K562 (cell line): ENCODE results near the gene EGR2. TPM values are rescaled to one million over a fixed set of nuclear protein-coding genes. Genes with fewer than 3 reads are reported as not detected.

Experiments used
- ATAC-seq: fragments of 200-7000 bp; cut with Tn5 transposase; 3 replicates; pipeline ENCODE4 v1.9.1; 2020; ENCODE audit warnings: moderate library complexity
- BruUV-seq: library from RNA; stranded (reverse); fragments of 400-500 nt; replicated peaks from 2 replicates; lab custom pipeline; 2021; lab: Mats Ljungman, UMichigan
- CTCF ChIA-PET: fragments of 300-600 bp; formaldehyde crosslinking; extraction: SDS; loops from one replicate; lab custom pipeline; 2021; ENCODE audit warnings: low intra/inter-chr PET ratio; lab: Yijun Ruan, JAX
- POLR2A ChIA-PET: fragments of 300-600, 350-650 bp; sonication (Branson Sonifier 250); formaldehyde crosslinking; extraction: SDS; loops from one replicate; lab custom pipeline; 2021; ENCODE audit warnings: antibody characterized with exemption, inconsistent platforms; lab: Yijun Ruan, JAX
- DNase-seq, 4 experiments: peaks; one replicate each; pipeline versions ENCODE4 v3.0.0 to v3.0.0-alpha.2; 2011 to 2018; ENCODE audit warnings: low spot score in 3 of 4, mixed read lengths in 3 of 4; ENCODE audit errors: extremely low read depth in 1 of 4
- FAIRE-seq: peaks from 2 replicates; lab custom pipeline; 2011; peaks lifted over from hg19 to GRCh38; lab: Jason Lieb, UNC
- H2AFZ ChIP-seq: 2 replicates; pipeline ENCODE4 v1.6.0; 2011; ENCODE audit warnings: low read depth, low read length, control low read depth, inconsistent platforms
- H3K27ac ChIP-seq: fragments of 200-600 bp; 3 replicates; pipeline ENCODE4 v1.8.0; 2011; ENCODE audit warnings: low read depth, mild to moderate bottlenecking, control low read depth, inconsistent platforms, low read length, moderate library complexity, mixed read lengths; ENCODE audit errors: extremely low read depth
- H3K27me3 ChIP-seq, 2 experiments: fragments of 300-600 bp in 1 of 2; 2 replicates in 1 of 2; 3 replicates in 1 of 2; pipeline versions ENCODE4 v1.6.0 to v1.8.0; 2011; ENCODE audit warnings: inconsistent platforms in 2 of 2, low read length in 2 of 2, mild to moderate bottlenecking in 1 of 2, mixed read lengths in 1 of 2, moderate library complexity in 1 of 2; ENCODE audit not compliant: control insufficient read depth in 2 of 2, insufficient read depth in 2 of 2
- H3K36me3 ChIP-seq: fragments of 300-600 bp; 3 replicates; pipeline ENCODE4 v1.8.0; 2011; ENCODE audit warnings: mild to moderate bottlenecking, low read length, inconsistent platforms; ENCODE audit not compliant: control insufficient read depth, insufficient read depth
- H3K4me1 ChIP-seq, 2 experiments: fragments of 200-600 bp in 1 of 2; replicated peaks in 1 of 2; 2 replicates in 1 of 2; 3 replicates in 1 of 2; pipeline versions ENCODE4 v1.5.1 to v1.8.0; 2011; ENCODE audit warnings: inconsistent platforms in 2 of 2, low read length in 2 of 2, mild to moderate bottlenecking in 1 of 2, mixed read lengths in 1 of 2, moderate library complexity in 1 of 2; ENCODE audit not compliant: control insufficient read depth in 2 of 2, insufficient read depth in 2 of 2
- H3K4me2 ChIP-seq: 2 replicates; pipeline ENCODE4 v1.6.1; 2011; ENCODE audit warnings: low read length, control low read depth, inconsistent platforms, mixed read lengths; ENCODE audit not compliant: insufficient read depth
- H3K4me3 ChIP-seq: fragments of 200-600 bp; sonication (generic), shearing (Covaris generic); 2 replicates; pipeline ENCODE4 v1.5.1; 2016; ENCODE audit warnings: control low read depth, inconsistent platforms
- H3K79me2 ChIP-seq: fragments of 200-600 bp; 3 replicates; pipeline ENCODE4 v1.8.0; 2011; ENCODE audit warnings: low read length, inconsistent platforms; ENCODE audit not compliant: control insufficient read depth, insufficient read depth
- H3K9ac ChIP-seq, 2 experiments: 2 replicates each; pipeline versions ENCODE4 v1.6.0 to v1.6.1; 2011; ENCODE audit warnings: low read depth in 2 of 2, low read length in 2 of 2, control low read depth in 1 of 2, inconsistent platforms in 1 of 2, mild to moderate bottlenecking in 1 of 2, mixed read lengths in 1 of 2; ENCODE audit not compliant: insufficient read depth in 1 of 2
- H3K9me1 ChIP-seq: one replicate; pipeline ENCODE4 v1.6.0; 2011; ENCODE audit warnings: inconsistent platforms, mild to moderate bottlenecking, low read length, moderate library complexity; ENCODE audit not compliant: control insufficient read depth, insufficient read depth
- H3K9me3 ChIP-seq: replicated peaks from 2 replicates; pipeline ENCODE4 v1.5.1; 2011; ENCODE audit warnings: low read depth, low read length, inconsistent platforms; ENCODE audit not compliant: control insufficient read depth, insufficient read depth
- H4K20me1 ChIP-seq: replicated peaks from 2 replicates; pipeline ENCODE4 v1.6.1; 2011; ENCODE audit warnings: low read length, inconsistent platforms, mixed read lengths; ENCODE audit not compliant: control insufficient read depth, insufficient read depth
- ARID1B ChIP-seq: fragments of 450-650 bp; IDR thresholded peaks from 2 replicates; pipeline ENCODE4 v1.6.1; 2016; ENCODE audit warnings: antibody characterized with exemption, mild to moderate bottlenecking, inconsistent platforms
- CBX3 ChIP-seq, 2 experiments: IDR thresholded peaks; 1 replicate in 1 of 2; 2 replicates in 1 of 2; pipeline ENCODE4 v1.6.1; 2012; ENCODE audit warnings: inconsistent platforms in 2 of 2, low read length in 2 of 2, borderline replicate concordance in 1 of 2, control low read depth in 1 of 2
- FOXP4 ChIP-seq: sonication (generic); formaldehyde crosslinking; IDR thresholded peaks from 2 replicates; pipeline ENCODE4 v1.8.0; 2022; ENCODE audit warnings: mild to moderate bottlenecking, missing genetic modification reagents, borderline replicate concordance
- HNRNPL ChIP-seq: fragments of 200-400 bp; formaldehyde crosslinking; IDR thresholded peaks from 2 replicates; pipeline ENCODE4 v1.6.1; 2017; ENCODE audit warnings: low read depth, mild to moderate bottlenecking, low read length
- IRF2 ChIP-seq: sonication (generic); formaldehyde crosslinking; IDR thresholded peaks from 2 replicates; pipeline ENCODE4 v1.8.1; 2022; ENCODE audit warnings: mild to moderate bottlenecking, missing genetic modification reagents
- MCM7 ChIP-seq, 2 experiments: fragments of 450-650 bp; IDR thresholded peaks; 2 replicates each; pipeline ENCODE4 v1.6.1; 2016 to 2018
- MTF1 ChIP-seq: fragments of 250-450 bp; sonication (Bioruptor Pico); IDR thresholded peaks from 2 replicates; pipeline ENCODE4 v1.9.0; 2021; ENCODE audit warnings: moderate library complexity, mild to moderate bottlenecking, inconsistent platforms, borderline replicate concordance
- NELFE ChIP-seq: IDR thresholded peaks from 2 replicates; pipeline ENCODE4 v1.6.1; 2011; ENCODE audit warnings: mild to moderate bottlenecking; ENCODE audit not compliant: insufficient read depth, insufficient read length
- NR2C1 ChIP-seq, 2 experiments: fragments of 450-650 bp; IDR thresholded peaks; 2 replicates each; pipeline ENCODE4 v1.6.1; 2017; ENCODE audit warnings: mild to moderate bottlenecking in 2 of 2, antibody characterized with exemption in 1 of 2, inconsistent platforms in 1 of 2, missing compliant biosample characterization in 1 of 2, missing genetic modification characterization in 1 of 2
- POLR2H ChIP-seq: IDR thresholded peaks from 2 replicates; pipeline ENCODE4 v1.6.1; 2016; ENCODE audit warnings: missing genetic modification characterization, low read depth, mild to moderate bottlenecking, control low read depth, missing compliant biosample characterization, moderate library complexity
- SAFB ChIP-seq: fragments of 200-400 bp; formaldehyde crosslinking; IDR thresholded peaks from 2 replicates; pipeline ENCODE4 v1.6.1; 2017; ENCODE audit warnings: low read depth, low read length, borderline replicate concordance
- SLC30A9 ChIP-seq: fragments of 250-450 bp; sonication (Bioruptor Pico); IDR thresholded peaks from 2 replicates; pipeline ENCODE4 v1.8.0; 2022; ENCODE audit warnings: mild to moderate bottlenecking, moderate library complexity
- SREBF2 ChIP-seq: sonication (generic); formaldehyde crosslinking; IDR thresholded peaks from 2 replicates; pipeline ENCODE4 v1.4.0; 2020; ENCODE audit warnings: mild to moderate bottlenecking, missing genetic modification reagents
- ZBTB11 ChIP-seq, 3 experiments: fragments of 200-800 bp in 1 of 3; fragments of 250-450 bp in 1 of 3; fragments of 450-650 bp in 1 of 3; sonication (Bioruptor Pico) in 1 of 3; sonication (Bioruptor generic) in 1 of 3; formaldehyde crosslinking in 1 of 3; IDR thresholded peaks; 2 replicates each; pipeline versions ENCODE4 v1.6.1 to v1.8.0; 2016 to 2022; ENCODE audit warnings: mild to moderate bottlenecking in 2 of 3, missing genetic modification characterization in 2 of 3, missing compliant biosample characterization in 1 of 3, moderate library complexity in 1 of 3
- WGBS: fragments of 100-300 bp; shearing (Covaris generic); methylation state at CpG from one replicate; pipeline ENCODE4 v1.1.6; 2016; ENCODE audit warnings: low coverage, mixed read lengths; ENCODE audit not compliant: insufficient coverage; ENCODE audit errors: missing lambda C conversion rate; 5-methylcytosine and 5-hydroxymethylcytosine counted together
- in situ Hi-C: fragments of 300-500 bp; cut with MboI; formaldehyde crosslinking; loops from 4 replicates; pipeline ENCODE4 v1.15.0; 2018; ENCODE audit warnings: inconsistent platforms, mixed read lengths
- intact Hi-C: fragments of 100-400 bp; cut with micrococcal nuclease; formaldehyde crosslinking; loops from 2 replicates; pipeline ENCODE4 v1.14.2; 2022
- polyA plus RNA-seq, 8 experiments: library from polyadenylated mRNA; depleted of rRNA in 4 of 8; stranded (reverse) in 5 of 8; unstranded in 3 of 8; fragments of >200 nt; fragmentation: Nextera tagmentation in 2 of 8; fragmentation: Illumina TruSeq in 1 of 8; extraction: Ambion mirVana in 2 of 8; extraction: Trizol in 1 of 8; gene quantifications; 2 replicates each; pipeline versions ENCODE4 v1.2.1 to v1.2.3, GENCODE V29; 2011 to 2014; ENCODE audit warnings: inconsistent platforms in 1 of 8, missing spikeins in 1 of 8
- total RNA-seq, 7 experiments: library from RNA; depleted of rRNA in 6 of 7; stranded (reverse); fragments of >200 nt in 6 of 7; fragmentation: Illumina TruSeq in 2 of 7; extraction: Trizol in 2 of 7; gene quantifications; 2 replicates each; pipeline versions ENCODE4 v1.2.1 to v1.2.3, GENCODE V29; 2011 to 2021; ENCODE audit warnings: low replicate concordance in 1 of 7

The EGR2 gene
- total and polyA plus RNA-seq, 9 of the 15 experiments (the other 6 are each of a cell fraction or from before 2014, with no cell fraction given) = 0.08 to 0.18 (median 0.12) TPM; not detected in 4

GRCh38 chr10:62790019-62790555 is 26.1 kb downstream of the EGR2 start (continued):
- TF ChIP-seq SREBF2 (CRISPR knock-in tag) (no peak), HNRNPL (no peak), IRF2 (CRISPR knock-in tag) (no peak), POLR2H (tag) (no peak), ZBTB11 (CRISPR knock-in tag; IDR thresholded peaks at IDR 0.05) (no peak)

- Histone ChIP-seq H3K4me1 (no peaks in the 10 kb centered on the region), H3K27ac (no peak overlapping the region), H3K36me3 (no peaks in the 10 kb centered on the region), H3K27me3 (peaks cover 7 to 26% of the 10 kb centered on the region in 2 experiments; a peak in 4 of 5 replicates), H3K9ac (no peak overlapping the region), H3K4me3 (no peak overlapping the region), H4K20me1 (no peaks in the 10 kb centered on the region), H3K9me1 (no peaks in the 10 kb centered on the region), H3K4me2 (no peak overlapping the region), H2AFZ (no peak overlapping the region), H3K9me3 (no peaks in the 10 kb centered on the region), H3K79me2 (no peaks in the 10 kb centered on the region)
- 0% methylated on average over 9 of the region's 9 CpGs for WGBS
- no peak for DNase-seq
- ChIA-PET CTCF (no interaction called here), POLR2A (interaction anchor here (0.6 to 1.9 kb wide), 2 partner anchors 11 to 29 kb away, joined by 3 to 7 read pairs; no protein-coding TSS in a partner anchor)
- no peak for FAIRE-seq
- intact Hi-C loops = no loop called here
- in situ Hi-C loops = no loop called here
- ATAC-seq = no peak
- no TSS peak for BruUV-seq
- TF ChIP-seq SAFB = no peak
- no peak for TF ChIP-seq MCM7 (IDR thresholded peaks at IDR 0.05)
- TF ChIP-seq FOXP4 (CRISPR knock-in tag) = no peak
- TF ChIP-seq CBX3 (IDR thresholded peaks at IDR 0.05; ENCODE audit: borderline replicate concordance in 1 of 2, low read length in 2 of 2) = no peak
- TF ChIP-seq NR2C1 (IDR thresholded peaks at IDR 0.05) = no peak
- TF ChIP-seq NR2C1 (tag; IDR thresholded peaks at IDR 0.05) = no peak
- TF ChIP-seq SLC30A9 (CRISPR knock-in tag) = no peak
- TF ChIP-seq NELFE = no peak
- no peak for TF ChIP-seq ARID1B
- no peak for TF ChIP-seq MTF1
These were observed 27.2 kb downstream of the EGR2 start for GRCh38 chr10:62788861-62789467.
